ENCODE measurements around the gene SH3RF3.

SH3RF3 gene

GRCh38 chr2:109184368-109184767 lies 55.4 kb downstream of the SH3RF3 start:
- no peak for DNase-seq (ENCODE audit: low read depth)

- DNase-seq (ENCODE audit: low read depth): no peak
Observed at GRCh38 chr2:109185338-109185737, 56.3 kb downstream of the SH3RF3 start.

- no peak for DNase-seq (ENCODE audit: low read depth)
Observed at GRCh38 chr2:109185821-109186570, 57.0 kb downstream of the SH3RF3 start.

GRCh38 chr2:109186656-109187250 lies 57.7 kb downstream of the SH3RF3 start:
- DNase-seq (ENCODE audit: low read depth): no peak

- no peak for DNase-seq (ENCODE audit: low read depth)
Observed at GRCh38 chr2:109187711-109188495, 58.9 kb downstream of the SH3RF3 start.

GRCh38 chr2:109188496-109188890 lies 59.5 kb downstream of the SH3RF3 start:
- DNase-seq (ENCODE audit: low read depth): no peak

GRCh38 chr2:109188898-109189297 lies 59.9 kb downstream of the SH3RF3 start:
- no peak for DNase-seq (ENCODE audit: low read depth)

- no peak for DNase-seq (ENCODE audit: low read depth)
Observed at GRCh38 chr2:109189751-109190150, 60.7 kb downstream of the SH3RF3 start.

GRCh38 chr2:109193807-109194619 lies 65.0 kb downstream of the SH3RF3 start:
- DNase-seq (ENCODE audit: low read depth): no peak

GRCh38 chr2:109194620-109194937 lies 65.6 kb downstream of the SH3RF3 start:
- no peak for DNase-seq (ENCODE audit: low read depth)

- no peak for DNase-seq (ENCODE audit: low read depth)
Observed at GRCh38 chr2:109195193-109196045, 66.4 kb downstream of the SH3RF3 start.

GRCh38 chr2:109196081-109196875 lies 67.3 kb downstream of the SH3RF3 start:
- no peak for DNase-seq (ENCODE audit: low read depth)

GRCh38 chr2:109197491-109198418 lies 68.8 kb downstream of the SH3RF3 start:
- no peak for DNase-seq (ENCODE audit: low read depth)

GRCh38 chr2:109199790-109200189 lies 70.8 kb downstream of the SH3RF3 start:
- DNase-seq (ENCODE audit: low read depth): no peak

- no peak for DNase-seq (ENCODE audit: low read depth)
Observed at GRCh38 chr2:109200616-109201464, 71.8 kb downstream of the SH3RF3 start.

GRCh38 chr2:109201465-109202327 lies 72.7 kb downstream of the SH3RF3 start:
- no peak for DNase-seq (ENCODE audit: low read depth)

- DNase-seq (ENCODE audit: low read depth): no peak
Observed at GRCh38 chr2:109202486-109202885, 73.5 kb downstream of the SH3RF3 start.
